ENCODE results near the gene ACOXL. TPM values are rescaled to one million over a fixed set of nuclear protein-coding genes. Genes with fewer than 3 reads are reported as not detected.

ACOXL gene
- total and polyA plus RNA-seq, 9 of the 15 experiments (the other 6 are each of a cell fraction or from before 2014, with no cell fraction given), result 0.31 to 0.56 TPM; not detected in 7

DNA sequence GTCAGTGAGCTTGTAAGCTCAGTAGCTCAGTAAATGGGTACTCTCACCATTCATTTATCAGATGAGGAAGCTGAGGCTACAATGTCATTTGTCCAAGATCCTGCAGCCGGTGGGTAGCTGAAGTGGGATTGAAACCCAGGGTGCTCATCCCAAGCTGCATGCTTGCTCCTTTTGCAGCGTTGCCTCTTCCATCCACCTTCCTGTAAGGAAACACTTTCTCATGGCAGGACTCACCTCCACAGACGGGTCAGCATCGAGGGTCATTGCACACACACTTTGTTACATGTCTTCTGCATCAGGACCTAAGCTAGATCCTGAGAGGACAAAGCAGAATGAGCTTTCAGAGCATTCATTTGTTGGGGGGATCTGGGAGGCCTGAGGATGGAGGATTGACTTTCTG, 60.7 kb downstream of the ACOXL start (continued):
- TF ChIP-seq REST (IDR thresholded peaks at IDR 0.05; ENCODE audit: borderline replicate concordance), result no peak
- no peak for TF ChIP-seq REST (CRISPR knock-in tag; IDR thresholded peaks at IDR 0.05; ENCODE audit: low read depth)
- TF ChIP-seq PHB2 (IDR thresholded peaks at IDR 0.05; ENCODE audit: low read depth), result no peak
- no peak for TF ChIP-seq TGIF2 (CRISPR knock-in tag; IDR thresholded peaks at IDR 0.05)
- no peak for TF ChIP-seq ZNF121 (CRISPR knock-in tag; conservative IDR thresholded peaks at IDR 0.05)
- TF ChIP-seq KDM1A (IDR thresholded peaks at IDR 0.05), result no peak
- no peak for TF ChIP-seq CBFA2T2 (conservative IDR thresholded peaks at IDR 0.05)
- no peak for TF ChIP-seq NCOR1 (IDR thresholded peaks at IDR 0.05)
- no peak for TF ChIP-seq JUND (IDR thresholded peaks at IDR 0.05; ENCODE audit: borderline replicate concordance, low read depth, low read length)
- TF ChIP-seq JUND (tag; IDR thresholded peaks at IDR 0.05; ENCODE audit: borderline replicate concordance, low read depth, low read length), result no peak
- TF ChIP-seq SIRT6 (IDR thresholded peaks at IDR 0.05; ENCODE audit: low read depth, low read length), result no peak
- TF ChIP-seq L3MBTL2 (IDR thresholded peaks at IDR 0.05), result no peak
- TF ChIP-seq ZNF23 (CRISPR knock-in tag; IDR thresholded peaks at IDR 0.05), result no peak
- TF ChIP-seq, protein P1, sequence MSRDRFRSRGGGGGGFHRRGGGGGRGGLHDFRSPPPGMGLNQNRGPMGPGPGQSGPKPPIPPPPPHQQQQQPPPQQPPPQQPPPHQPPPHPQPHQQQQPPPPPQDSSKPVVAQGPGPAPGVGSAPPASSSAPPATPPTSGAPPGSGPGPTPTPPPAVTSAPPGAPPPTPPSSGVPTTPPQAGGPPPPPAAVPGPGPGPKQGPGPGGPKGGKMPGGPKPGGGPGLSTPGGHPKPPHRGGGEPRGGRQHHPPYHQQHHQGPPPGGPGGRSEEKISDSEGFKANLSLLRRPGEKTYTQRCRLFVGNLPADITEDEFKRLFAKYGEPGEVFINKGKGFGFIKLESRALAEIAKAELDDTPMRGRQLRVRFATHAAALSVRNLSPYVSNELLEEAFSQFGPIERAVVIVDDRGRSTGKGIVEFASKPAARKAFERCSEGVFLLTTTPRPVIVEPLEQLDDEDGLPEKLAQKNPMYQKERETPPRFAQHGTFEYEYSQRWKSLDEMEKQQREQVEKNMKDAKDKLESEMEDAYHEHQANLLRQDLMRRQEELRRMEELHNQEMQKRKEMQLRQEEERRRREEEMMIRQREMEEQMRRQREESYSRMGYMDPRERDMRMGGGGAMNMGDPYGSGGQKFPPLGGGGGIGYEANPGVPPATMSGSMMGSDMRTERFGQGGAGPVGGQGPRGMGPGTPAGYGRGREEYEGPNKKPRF (IDR thresholded peaks at IDR 0.05; ENCODE audit: low read depth, low read length), result no peak
- TF ChIP-seq BRCA1 (IDR thresholded peaks at IDR 0.05), result no peak
- TF ChIP-seq BRCA1 (CRISPR knock-in tag; IDR thresholded peaks at IDR 0.05), result no peak
- TF ChIP-seq LARP7 (IDR thresholded peaks at IDR 0.05), result no peak
- no peak for TF ChIP-seq NCOA4 (IDR thresholded peaks at IDR 0.05; ENCODE audit: partially characterized antibody)

Measured in K562 (cell line).